PFSK-1 (cell line): ENCODE data around the gene ITIH5.

Source experiments
- FOXP2 ChIP-seq: optimal IDR thresholded peaks from 2 replicates; pipeline ENCODE3; 2011; ENCODE audit warnings: borderline replicate concordance, control low read depth, inconsistent platforms; ENCODE audit not compliant: insufficient read depth; ENCODE audit errors: extremely low read length, extremely low read depth
- POLR2AphosphoS5 ChIP-seq: IDR thresholded peaks from 2 replicates; pipeline ENCODE4 v1.6.1; 2012; ENCODE audit warnings: low read depth, mild to moderate bottlenecking, control low read depth, low read length, moderate library complexity
- REST ChIP-seq, 2 experiments: IDR thresholded peaks; 2 replicates each; pipeline versions ENCODE4 v1.6.1 to v1.8.0; 2011 to 2012; ENCODE audit warnings: low read depth in 2 of 2, low read length in 2 of 2, control low read depth in 1 of 2, inconsistent platforms in 1 of 2, mild to moderate bottlenecking in 1 of 2, moderate library complexity in 1 of 2; ENCODE audit not compliant: insufficient read depth in 1 of 2
- SIN3A ChIP-seq: IDR thresholded peaks from 2 replicates; pipeline ENCODE4 v1.6.1; 2012; ENCODE audit warnings: mild to moderate bottlenecking, low read length, moderate library complexity, borderline replicate concordance; ENCODE audit not compliant: insufficient read depth
- TAF1 ChIP-seq: IDR thresholded peaks from 2 replicates; pipeline ENCODE4 v1.6.1; 2012; ENCODE audit warnings: low read length, control low read depth, borderline replicate concordance; ENCODE audit not compliant: insufficient read depth

ITIH5 gene

DNA sequence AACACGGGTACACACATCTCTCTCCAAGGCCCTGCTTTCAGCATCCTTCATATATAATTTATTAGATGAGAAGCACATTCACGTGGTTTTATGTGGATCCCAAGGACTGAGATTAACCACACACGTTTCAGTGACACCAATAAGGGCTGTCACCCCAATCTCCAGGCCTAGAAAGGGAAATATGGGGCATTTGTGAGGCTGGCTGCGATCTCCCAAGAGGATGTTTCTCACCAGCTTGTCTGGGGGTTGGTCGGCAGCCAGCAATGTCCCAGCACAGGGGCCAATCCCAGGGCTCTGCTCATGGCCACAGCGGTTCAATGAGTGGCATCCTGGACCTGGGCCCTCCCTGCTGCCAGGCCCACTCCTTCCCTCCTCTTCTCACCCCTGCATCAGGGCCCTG lies 115.5 kb downstream of the ITIH5 start:
- TF ChIP-seq FOXP2 (no peak), POLR2AphosphoS5 (no peak), TAF1 (no peak), REST (IDR thresholded peaks at IDR 0.05; ENCODE audit: insufficient read depth in 1 of 2, low read depth in 2 of 2, low read length in 2 of 2) (no peak), SIN3A (no peak)

DNA sequence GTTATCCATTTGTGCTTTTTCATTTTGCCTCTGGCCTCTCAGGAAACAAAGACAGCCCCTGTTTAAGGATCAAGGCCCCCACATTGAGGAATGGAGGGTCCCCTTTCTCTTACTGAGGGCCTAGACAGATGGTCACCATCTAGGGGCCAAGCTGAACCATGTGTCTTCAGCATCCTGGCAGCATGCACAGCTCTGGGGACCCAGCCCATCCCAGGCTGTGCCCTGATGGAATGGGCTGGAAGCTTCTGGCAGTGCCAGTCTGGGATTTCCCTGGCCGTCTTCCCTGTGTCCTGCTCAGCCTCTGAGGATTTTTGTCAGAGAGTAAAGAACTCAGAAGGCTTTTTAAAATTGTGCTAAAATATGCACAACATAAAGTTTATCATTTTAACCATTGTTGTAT lies 116.8 kb downstream of the ITIH5 start:
- no peak for TF ChIP-seq FOXP2
- TF ChIP-seq TAF1, result no peak
- no peak for TF ChIP-seq SIN3A
- TF ChIP-seq REST (IDR thresholded peaks at IDR 0.05; ENCODE audit: insufficient read depth in 1 of 2, low read depth in 2 of 2, low read length in 2 of 2), result no peak
- TF ChIP-seq POLR2AphosphoS5, result no peak

- TF ChIP-seq REST (IDR thresholded peaks at IDR 0.05; ENCODE audit: insufficient read depth in 1 of 2, low read depth in 2 of 2, low read length in 2 of 2), result no peak
- TF ChIP-seq TAF1, result no peak
- no peak for TF ChIP-seq POLR2AphosphoS5
- no peak for TF ChIP-seq SIN3A
- TF ChIP-seq FOXP2, result no peak
These were observed 118.9 kb downstream of the ITIH5 start for GRCh38 chr10:7547829-7548228.

- TF ChIP-seq FOXP2, result no peak
- no peak for TF ChIP-seq TAF1
- TF ChIP-seq SIN3A, result no peak
- no peak for TF ChIP-seq POLR2AphosphoS5
- no peak for TF ChIP-seq REST (IDR thresholded peaks at IDR 0.05; ENCODE audit: insufficient read depth in 1 of 2, low read depth in 2 of 2, low read length in 2 of 2)
These were observed 119.6 kb downstream of the ITIH5 start for GRCh38 chr10:7547206-7547605.
